Activated naive CD8-positive, alpha-beta T cell (primary cell): ENCODE data around the gene S100A5.

Source experiments
- H3K27ac Mint-ChIP-seq: one replicate; pipeline ENCODE4 v1.8.0; 2021; ENCODE audit warnings: mixed read lengths
- H3K27me3 Mint-ChIP-seq: one replicate; pipeline ENCODE4 v1.8.0; 2021; ENCODE audit warnings: mixed read lengths
- H3K36me3 Mint-ChIP-seq: one replicate; pipeline ENCODE4 v1.8.0; 2021; ENCODE audit warnings: mixed read lengths
- H3K4me1 Mint-ChIP-seq: one replicate; pipeline ENCODE4 v1.8.0; 2021; ENCODE audit warnings: low read depth, mixed read lengths
- H3K4me3 Mint-ChIP-seq: one replicate; pipeline ENCODE4 v1.8.0; 2021; ENCODE audit warnings: mild to moderate bottlenecking, mixed read lengths
- H3K9me3 Mint-ChIP-seq: one replicate; pipeline ENCODE4 v1.8.0; 2021; ENCODE audit warnings: low read depth, mixed read lengths

The S100A5 gene

GRCh38 chr1:153519242-153519641 is 21.5 kb downstream of the S100A5 start:
- H3K36me3 Mint-ChIP-seq: no peaks in the 10 kb centered on the region
- H3K4me3 Mint-ChIP-seq: no peak overlapping the region
- H3K4me1 Mint-ChIP-seq: peaks cover 9% of the 10 kb centered on the region
- no peak overlapping the region for H3K27ac Mint-ChIP-seq
- H3K27me3 Mint-ChIP-seq: no peaks in the 10 kb centered on the region
- no peaks in the 10 kb centered on the region for H3K9me3 Mint-ChIP-seq

- H3K36me3 Mint-ChIP-seq: no peaks in the 10 kb centered on the region
- no peaks in the 10 kb centered on the region for H3K9me3 Mint-ChIP-seq
- H3K27me3 Mint-ChIP-seq: no peaks in the 10 kb centered on the region
- no peak overlapping the region for H3K27ac Mint-ChIP-seq
- peaks cover 6% of the 10 kb centered on the region for H3K4me1 Mint-ChIP-seq
- H3K4me3 Mint-ChIP-seq: no peak overlapping the region
These were observed 25.0 kb downstream of the S100A5 start for GRCh38 chr1:153515504-153516394.

- H3K9me3 Mint-ChIP-seq: no peaks in the 10 kb centered on the region
- no peaks in the 10 kb centered on the region for H3K27me3 Mint-ChIP-seq
- H3K36me3 Mint-ChIP-seq: no peaks in the 10 kb centered on the region
- H3K4me1 Mint-ChIP-seq: peaks cover 6% of the 10 kb centered on the region
- no peak overlapping the region for H3K4me3 Mint-ChIP-seq
- no peak overlapping the region for H3K27ac Mint-ChIP-seq
These were observed 27.1 kb downstream of the S100A5 start for GRCh38 chr1:153513666-153514065.

GRCh38 chr1:153513023-153513422 is 27.7 kb downstream of the S100A5 start:
- no peak overlapping the region for H3K4me3 Mint-ChIP-seq
- H3K9me3 Mint-ChIP-seq: no peaks in the 10 kb centered on the region
- no peak overlapping the region for H3K27ac Mint-ChIP-seq
- no peaks in the 10 kb centered on the region for H3K36me3 Mint-ChIP-seq
- H3K27me3 Mint-ChIP-seq: no peaks in the 10 kb centered on the region
- H3K4me1 Mint-ChIP-seq: peaks cover 6% of the 10 kb centered on the region

GRCh38 chr1:153510984-153511410 is 29.7 kb downstream of the S100A5 start:
- Mint-ChIP-seq H3K4me3 (no peak overlapping the region), H3K27ac (peak overlapping the region; percentile 80)

GRCh38 chr1:153509729-153510354 is 30.9 kb downstream of the S100A5 start:
- Mint-ChIP-seq H3K4me1 (peaks cover 6% of the 10 kb centered on the region), H3K36me3 (no peaks in the 10 kb centered on the region), H3K4me3 (no peak overlapping the region), H3K27ac (no peak overlapping the region), H3K27me3 (no peaks in the 10 kb centered on the region), H3K9me3 (no peaks in the 10 kb centered on the region)

More at GRCh38 chr1:153510984-153511410, 29.7 kb downstream of the S100A5 start:
- Mint-ChIP-seq H3K4me1 (peaks cover 6% of the 10 kb centered on the region), H3K9me3 (no peaks in the 10 kb centered on the region), H3K36me3 (no peaks in the 10 kb centered on the region), H3K27me3 (no peaks in the 10 kb centered on the region)

GRCh38 chr1:153509036-153509435 is 31.7 kb downstream of the S100A5 start:
- no peaks in the 10 kb centered on the region for H3K9me3 Mint-ChIP-seq
- H3K27ac Mint-ChIP-seq: no peak overlapping the region
- no peaks in the 10 kb centered on the region for H3K36me3 Mint-ChIP-seq
- peaks cover 6% of the 10 kb centered on the region for H3K4me1 Mint-ChIP-seq
- no peak overlapping the region for H3K4me3 Mint-ChIP-seq
- H3K27me3 Mint-ChIP-seq: no peaks in the 10 kb centered on the region

- H3K4me3 Mint-ChIP-seq: no peak overlapping the region
- H3K9me3 Mint-ChIP-seq: no peaks in the 10 kb centered on the region
- H3K27ac Mint-ChIP-seq: no peak overlapping the region
- H3K4me1 Mint-ChIP-seq: peaks cover 6% of the 10 kb centered on the region
- H3K27me3 Mint-ChIP-seq: no peaks in the 10 kb centered on the region
- no peaks in the 10 kb centered on the region for H3K36me3 Mint-ChIP-seq
These were observed 32.7 kb downstream of the S100A5 start for GRCh38 chr1:153507926-153508583.

- Mint-ChIP-seq H3K27ac (no peak overlapping the region), H3K4me1 (peaks cover 6% of the 10 kb centered on the region), H3K27me3 (no peaks in the 10 kb centered on the region), H3K4me3 (no peak overlapping the region), H3K9me3 (no peaks in the 10 kb centered on the region), H3K36me3 (no peaks in the 10 kb centered on the region)
These were observed 33.8 kb downstream of the S100A5 start for GRCh38 chr1:153506831-153507413.

- H3K4me3 Mint-ChIP-seq: no peak overlapping the region
- H3K27ac Mint-ChIP-seq: no peak overlapping the region
- H3K4me1 Mint-ChIP-seq: peaks cover 5% of the 10 kb centered on the region
- no peaks in the 10 kb centered on the region for H3K27me3 Mint-ChIP-seq
- H3K36me3 Mint-ChIP-seq: no peaks in the 10 kb centered on the region
- no peaks in the 10 kb centered on the region for H3K9me3 Mint-ChIP-seq
These were observed 34.3 kb downstream of the S100A5 start for GRCh38 chr1:153506386-153506785.

- H3K27me3 Mint-ChIP-seq: no peaks in the 10 kb centered on the region
- no peaks in the 10 kb centered on the region for H3K9me3 Mint-ChIP-seq
- no peak overlapping the region for H3K27ac Mint-ChIP-seq
- no peaks in the 10 kb centered on the region for H3K4me1 Mint-ChIP-seq
- H3K36me3 Mint-ChIP-seq: no peaks in the 10 kb centered on the region
- no peak overlapping the region for H3K4me3 Mint-ChIP-seq
These were observed 35.2 kb downstream of the S100A5 start for GRCh38 chr1:153505576-153505975.

- H3K27me3 Mint-ChIP-seq: no peaks in the 10 kb centered on the region
- H3K36me3 Mint-ChIP-seq: no peaks in the 10 kb centered on the region
- no peak overlapping the region for H3K4me3 Mint-ChIP-seq
- H3K9me3 Mint-ChIP-seq: no peaks in the 10 kb centered on the region
- no peaks in the 10 kb centered on the region for H3K4me1 Mint-ChIP-seq
- H3K27ac Mint-ChIP-seq: no peak overlapping the region
These were observed 37.0 kb downstream of the S100A5 start for GRCh38 chr1:153503766-153504165.

- H3K9me3 Mint-ChIP-seq: no peaks in the 10 kb centered on the region
- no peak overlapping the region for H3K27ac Mint-ChIP-seq
- no peak overlapping the region for H3K4me3 Mint-ChIP-seq
- peaks cover 7% of the 10 kb centered on the region for H3K27me3 Mint-ChIP-seq
- H3K36me3 Mint-ChIP-seq: no peaks in the 10 kb centered on the region
- no peaks in the 10 kb centered on the region for H3K4me1 Mint-ChIP-seq
These were observed 42.0 kb downstream of the S100A5 start for GRCh38 chr1:153498746-153499145.

GRCh38 chr1:153495536-153495935 is 45.2 kb downstream of the S100A5 start:
- Mint-ChIP-seq H3K4me3 (no peak overlapping the region), H3K27me3 (peaks cover 7% of the 10 kb centered on the region), H3K9me3 (no peaks in the 10 kb centered on the region), H3K4me1 (no peaks in the 10 kb centered on the region), H3K36me3 (no peaks in the 10 kb centered on the region), H3K27ac (no peak overlapping the region)
